Endothelial cell of umbilical vein (primary cell): Measurements from ENCODE around the gene GTF2E1.

Experiments used
- CTCF ChIP-seq, 2 donors: IDR thresholded peaks; 1 replicate in 1 of 2; 2 replicates in 1 of 2; pipeline ENCODE4 v1.5.1; 2011; ENCODE audit warnings: low read length in 2 of 2, mild to moderate bottlenecking in 2 of 2, moderate library complexity in 2 of 2, control low read depth in 1 of 2, inconsistent platforms in 1 of 2, low read depth in 1 of 2; ENCODE audit not compliant: insufficient read depth in 1 of 2; ENCODE audit errors: extremely low read depth in 1 of 2
- EZH2 ChIP-seq: IDR thresholded peaks from 2 replicates; pipeline ENCODE4 v1.6.1; 2012; ENCODE audit warnings: borderline replicate concordance, low read depth, mild to moderate bottlenecking, moderate library complexity, low read length, inconsistent platforms; ENCODE audit not compliant: severe bottlenecking
- FOS ChIP-seq: IDR thresholded peaks from 2 replicates; pipeline ENCODE4 v1.6.1; 2011; ENCODE audit warnings: mild to moderate bottlenecking, low read length, moderate library complexity, borderline replicate concordance; ENCODE audit not compliant: insufficient read depth
- GATA2 ChIP-seq: IDR thresholded peaks from 2 replicates; pipeline ENCODE4 v1.7.0; 2011; ENCODE audit warnings: low read depth, mild to moderate bottlenecking, moderate library complexity, mixed read lengths, low read length; ENCODE audit not compliant: insufficient read length, insufficient read depth
- JUN ChIP-seq: IDR thresholded peaks from 2 replicates; pipeline ENCODE4 v1.6.1; 2011; ENCODE audit warnings: borderline replicate concordance, low read depth; ENCODE audit not compliant: insufficient read length, insufficient read depth
- MAX ChIP-seq: IDR thresholded peaks from 2 replicates; pipeline ENCODE4 v1.6.1; 2011; ENCODE audit not compliant: insufficient read depth, insufficient read length
- MYC ChIP-seq: IDR thresholded peaks from one replicate; pipeline ENCODE4 v1.6.1; 2011; ENCODE audit warnings: mild to moderate bottlenecking, low read depth, low read length
- POLR2A ChIP-seq: IDR thresholded peaks from 2 replicates; pipeline ENCODE4 v1.6.1; 2012; ENCODE audit warnings: low read depth, mild to moderate bottlenecking, control low read depth, low read length
- POLR2AphosphoS5 ChIP-seq: IDR thresholded peaks from 2 replicates; pipeline ENCODE4 v1.6.1; 2012; ENCODE audit warnings: low read depth, mild to moderate bottlenecking, control low read depth, low read length, moderate library complexity; ENCODE audit not compliant: insufficient read depth

- TF ChIP-seq JUN = no peak
- TF ChIP-seq POLR2A = no peak
- no peak for TF ChIP-seq CTCF (IDR thresholded peaks at IDR 0.05; ENCODE audit: extremely low read depth in 1 of 2, insufficient read depth in 1 of 2, low read depth in 1 of 2, low read length in 2 of 2)
- no peak for TF ChIP-seq EZH2
- no peak for TF ChIP-seq MAX
- TF ChIP-seq POLR2AphosphoS5 = no peak
- TF ChIP-seq FOS = no peak
- no peak for TF ChIP-seq MYC
- TF ChIP-seq GATA2 = no peak
These were observed 34.1 kb upstream of the GTF2E1 start for GRCh38 chr3:120708408-120708807.
